Measurements from ENCODE around the gene STYXL1. TPM values are rescaled to one million over a fixed set of nuclear protein-coding genes. Genes with fewer than 3 reads are reported as not detected.
"Not testable (repeated sequence)": the region's sequence is repeated elsewhere in the genome, so short reads cannot be mapped to it uniquely, and the experiment has no call there.

The STYXL1 gene, protein sequence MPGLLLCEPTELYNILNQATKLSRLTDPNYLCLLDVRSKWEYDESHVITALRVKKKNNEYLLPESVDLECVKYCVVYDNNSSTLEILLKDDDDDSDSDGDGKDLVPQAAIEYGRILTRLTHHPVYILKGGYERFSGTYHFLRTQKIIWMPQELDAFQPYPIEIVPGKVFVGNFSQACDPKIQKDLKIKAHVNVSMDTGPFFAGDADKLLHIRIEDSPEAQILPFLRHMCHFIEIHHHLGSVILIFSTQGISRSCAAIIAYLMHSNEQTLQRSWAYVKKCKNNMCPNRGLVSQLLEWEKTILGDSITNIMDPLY
- polyA plus RNA-seq (2012; ENCODE audit: insufficient read depth, insufficient read length, low read depth): 60.6 TPM

DNA sequence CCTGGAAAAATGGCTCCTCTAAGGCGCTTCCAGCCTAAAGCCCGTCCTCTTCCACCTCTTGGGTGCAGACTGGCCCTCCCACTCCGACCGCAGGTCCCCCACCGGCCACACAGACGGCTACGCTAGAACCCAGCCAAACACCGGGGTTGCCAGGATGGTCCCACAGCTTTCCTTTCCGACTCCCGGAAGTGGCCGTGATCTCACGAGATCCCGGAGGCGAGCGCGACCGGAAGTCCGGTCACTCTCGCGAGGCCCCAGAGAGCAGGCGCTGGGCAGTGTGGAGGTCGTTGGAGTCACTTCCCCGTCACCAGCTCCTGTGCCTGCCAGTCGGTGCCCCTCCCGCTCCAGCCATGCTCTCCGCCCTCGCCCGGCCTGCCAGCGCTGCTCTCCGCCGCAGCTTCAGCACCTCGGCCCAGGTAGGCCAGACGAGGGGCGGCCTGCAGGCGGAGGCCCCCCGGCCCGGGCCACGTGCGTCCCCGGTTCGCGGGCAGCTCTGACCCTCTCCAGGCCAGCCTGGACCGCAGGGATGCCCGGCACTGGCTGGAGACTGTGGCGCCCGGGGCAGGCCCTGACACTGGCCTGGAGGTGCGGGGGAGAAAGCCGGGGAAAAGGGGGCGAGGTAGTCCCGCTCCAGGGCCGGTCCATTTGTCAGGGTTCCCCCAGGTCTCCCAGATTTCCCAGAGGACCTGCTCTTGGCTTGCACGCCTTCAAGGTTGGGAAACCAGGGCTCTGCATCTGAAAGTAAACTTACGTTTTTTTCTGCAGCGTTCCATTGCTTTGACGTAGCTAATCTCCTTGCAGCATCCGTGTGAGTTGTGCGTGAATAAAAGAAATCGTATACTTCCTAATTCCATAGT is at the start of gene STYXL1, which contains the start of gene MDH2:
Gene STYXL1, minus strand, starts transcription at position 190 of the 857 bp plus-strand sequence. CDS start 17,477 bp downstream, outside the sequence.
Gene MDH2, plus strand, starts transcription at position 296 of the 857 bp plus-strand sequence. Its CDS starts 55 bp downstream, at position 351.
- H3K9me3 ChIP-seq: no peaks in the 10 kb centered on the region
- TF ChIP-seq, protein P1, sequence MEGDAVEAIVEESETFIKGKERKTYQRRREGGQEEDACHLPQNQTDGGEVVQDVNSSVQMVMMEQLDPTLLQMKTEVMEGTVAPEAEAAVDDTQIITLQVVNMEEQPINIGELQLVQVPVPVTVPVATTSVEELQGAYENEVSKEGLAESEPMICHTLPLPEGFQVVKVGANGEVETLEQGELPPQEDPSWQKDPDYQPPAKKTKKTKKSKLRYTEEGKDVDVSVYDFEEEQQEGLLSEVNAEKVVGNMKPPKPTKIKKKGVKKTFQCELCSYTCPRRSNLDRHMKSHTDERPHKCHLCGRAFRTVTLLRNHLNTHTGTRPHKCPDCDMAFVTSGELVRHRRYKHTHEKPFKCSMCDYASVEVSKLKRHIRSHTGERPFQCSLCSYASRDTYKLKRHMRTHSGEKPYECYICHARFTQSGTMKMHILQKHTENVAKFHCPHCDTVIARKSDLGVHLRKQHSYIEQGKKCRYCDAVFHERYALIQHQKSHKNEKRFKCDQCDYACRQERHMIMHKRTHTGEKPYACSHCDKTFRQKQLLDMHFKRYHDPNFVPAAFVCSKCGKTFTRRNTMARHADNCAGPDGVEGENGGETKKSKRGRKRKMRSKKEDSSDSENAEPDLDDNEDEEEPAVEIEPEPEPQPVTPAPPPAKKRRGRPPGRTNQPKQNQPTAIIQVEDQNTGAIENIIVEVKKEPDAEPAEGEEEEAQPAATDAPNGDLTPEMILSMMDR (IDR thresholded peaks at IDR 0.05; ENCODE audit: low read depth, low read length): no peak
- peaks cover 14% of the 10 kb centered on the region for H3K36me3 ChIP-seq
- H3K4me3 ChIP-seq (ENCODE audit: low read depth, low read length): peak within 1 kb of the TSS; percentile 100
- no peaks in the 10 kb centered on the region for H3K4me1 ChIP-seq
- peak; percentile 96 for DNase-seq
- H3K27me3 ChIP-seq: no peaks in the 10 kb centered on the region

DNA sequence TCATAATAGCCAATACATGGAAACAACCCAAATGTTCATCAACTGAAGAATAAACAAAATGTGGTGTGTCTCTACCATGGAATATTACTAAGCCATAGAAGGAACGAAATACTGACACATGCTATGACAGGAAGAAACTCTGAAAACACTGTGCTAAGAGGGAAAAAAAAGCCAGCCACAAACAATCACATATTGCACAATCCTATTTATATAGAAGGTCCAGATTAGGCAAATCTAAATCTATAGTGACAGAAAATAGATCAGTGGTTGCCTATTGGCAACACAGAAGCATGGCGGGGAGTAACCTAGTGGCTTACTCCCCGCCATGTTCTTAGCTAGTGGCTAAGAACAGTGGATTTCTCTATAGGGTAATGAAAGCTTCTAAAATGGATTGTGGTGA is 48.1 kb upstream of the STYXL1 start:
- no peak overlapping the region for H3K4me3 ChIP-seq (ENCODE audit: low read depth, low read length)
- H3K4me1 ChIP-seq: no peaks in the 10 kb centered on the region
- TF ChIP-seq, protein P1 (IDR thresholded peaks at IDR 0.05; ENCODE audit: low read depth, low read length): no peak
- no peak for DNase-seq
- H3K27me3 ChIP-seq: peaks cover 32% of the 10 kb centered on the region
- H3K36me3 ChIP-seq: no peaks in the 10 kb centered on the region
- H3K9me3 ChIP-seq: no peaks in the 10 kb centered on the region

DNA sequence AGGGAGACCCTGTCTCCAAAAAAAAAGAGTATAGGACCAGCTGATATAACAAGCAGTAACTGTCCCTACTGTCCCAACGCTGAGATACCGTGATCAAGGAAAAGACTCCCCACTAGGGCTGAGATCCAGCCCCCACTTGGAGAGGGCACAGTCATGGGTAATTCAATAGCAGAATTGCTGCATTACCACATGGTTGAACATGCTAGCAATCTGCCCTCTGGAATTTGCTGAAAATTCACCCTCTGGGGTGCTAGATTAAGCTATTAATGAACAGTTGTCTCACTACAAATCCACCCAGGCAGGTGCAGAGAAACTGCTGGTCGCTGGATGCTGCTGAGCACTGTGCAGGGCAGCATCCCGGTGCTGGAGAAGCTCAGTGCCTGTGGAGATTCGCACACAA is 46.5 kb upstream of the STYXL1 start:
- DNase-seq; H3K4me3 ChIP-seq (ENCODE audit: low read depth, low read length); H3K9me3 ChIP-seq; H3K4me1 ChIP-seq; H3K36me3 ChIP-seq: not testable (repeated sequence)
- H3K27me3 ChIP-seq: peaks cover 26% of the 10 kb centered on the region

DNA sequence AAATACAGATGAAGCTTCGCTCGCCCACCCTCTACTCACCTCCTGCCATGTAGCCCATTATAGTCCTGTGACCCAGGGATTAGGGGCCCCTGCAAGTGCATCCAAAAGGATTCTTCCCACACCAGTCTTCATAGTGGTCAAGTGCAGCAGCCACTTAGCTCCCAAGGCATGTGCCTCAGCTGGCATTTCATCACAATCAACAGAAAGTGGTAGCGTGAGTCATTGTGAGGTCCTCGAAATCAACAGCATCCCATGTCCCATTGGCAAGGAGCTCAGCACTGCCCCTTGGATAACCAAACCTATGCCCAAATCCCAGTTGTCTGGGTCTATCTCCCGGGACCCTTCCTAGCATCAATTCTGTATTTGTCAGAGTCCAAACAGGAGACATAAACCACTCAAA is 45.7 kb upstream of the STYXL1 start:
- DNase-seq, H3K36me3 ChIP-seq: not testable (repeated sequence)
- H3K27me3 ChIP-seq: peaks cover 18% of the 10 kb centered on the region

DNA sequence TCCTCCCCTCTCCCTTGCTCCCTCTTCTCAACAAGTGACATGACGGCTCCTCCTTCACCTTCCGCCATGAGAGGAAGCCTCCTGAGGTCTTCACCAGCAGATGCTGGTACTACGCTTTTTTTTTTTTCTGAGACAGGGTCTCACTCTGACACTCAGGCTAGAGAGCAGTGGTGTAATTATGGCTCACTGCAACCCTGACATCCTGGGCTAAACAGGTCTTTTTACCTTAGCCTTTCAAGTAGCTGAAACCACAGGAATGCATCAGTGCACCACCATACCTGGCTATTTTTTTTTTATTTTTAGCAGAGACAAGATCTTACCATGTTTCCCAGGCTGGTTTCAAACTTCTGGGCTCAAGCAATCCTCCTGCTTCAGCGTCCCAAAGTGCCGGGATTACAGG is 43.7 kb upstream of the STYXL1 start:
- Histone ChIP-seq H3K4me3 (ENCODE audit: low read depth, low read length) (no peak overlapping the region), H3K9me3 (no peaks in the 10 kb centered on the region), H3K27me3 (peaks cover 5% of the 10 kb centered on the region), H3K4me1 (no peaks in the 10 kb centered on the region), H3K36me3 (no peaks in the 10 kb centered on the region)
- DNase-seq: no peak
- TF ChIP-seq, protein P1 (IDR thresholded peaks at IDR 0.05; ENCODE audit: low read depth, low read length): no peak

More for the DNA sequence above, 45.7 kb upstream of the STYXL1 start:
- not testable (repeated sequence) for H3K4me1 ChIP-seq; H3K9me3 ChIP-seq; H3K4me3 ChIP-seq (ENCODE audit: low read depth, low read length)

DNA sequence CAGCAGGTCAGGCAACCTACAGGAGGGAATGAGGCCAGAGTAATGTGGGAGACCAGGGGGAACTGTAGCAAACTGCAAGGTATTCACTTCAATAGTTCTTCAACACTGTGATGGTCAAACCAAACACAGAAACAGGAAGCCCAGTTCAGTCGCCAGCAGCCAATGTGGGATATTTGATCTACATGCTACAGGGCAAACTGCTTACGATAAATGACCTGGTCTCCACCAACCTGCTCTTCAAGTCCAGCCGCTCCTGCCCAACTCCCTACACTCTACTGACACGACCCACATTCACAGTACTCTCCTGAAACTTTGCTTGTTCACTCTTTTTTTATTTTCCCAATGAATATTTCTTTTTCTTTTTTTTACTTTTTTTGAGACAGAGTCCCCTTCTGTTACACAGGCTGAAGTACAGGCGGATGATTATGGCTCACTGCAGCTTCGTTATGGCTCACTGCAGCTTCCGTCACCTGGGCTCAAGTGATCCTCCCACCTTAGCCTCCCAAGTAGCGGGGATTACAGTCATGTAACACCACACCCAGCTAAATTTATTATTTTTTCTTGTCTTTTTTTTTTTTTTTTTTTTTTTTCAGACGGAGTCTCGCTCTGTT is 42.2 kb upstream of the STYXL1 start:
- Histone ChIP-seq H3K9me3 (no peaks in the 10 kb centered on the region), H3K27me3 (no peaks in the 10 kb centered on the region), H3K4me1 (no peaks in the 10 kb centered on the region), H3K36me3 (no peaks in the 10 kb centered on the region), H3K4me3 (ENCODE audit: low read depth, low read length) (no peak overlapping the region)
- DNase-seq: no peak
- TF ChIP-seq, protein P1 (IDR thresholded peaks at IDR 0.05; ENCODE audit: low read depth, low read length): no peak

DNA sequence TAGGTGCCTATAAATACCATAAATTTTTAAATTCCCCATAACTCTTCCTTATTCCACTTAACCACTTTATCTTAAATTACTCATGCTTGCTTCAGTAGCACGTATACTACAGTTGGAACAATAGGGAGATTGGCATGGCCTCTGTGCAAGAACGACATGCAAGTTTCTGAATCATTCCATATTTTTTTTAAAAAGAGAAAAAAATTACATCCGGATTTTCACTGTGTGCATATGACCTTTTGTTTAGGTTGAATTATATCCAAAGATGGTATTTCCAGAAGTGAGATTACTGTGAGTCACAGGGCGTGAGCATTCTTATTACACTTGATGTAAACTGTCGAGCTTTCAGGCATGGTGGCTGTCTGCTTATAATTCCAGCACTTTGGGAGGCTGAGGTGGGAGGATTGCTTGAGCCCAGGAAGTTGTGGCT is 39.6 kb upstream of the STYXL1 start:
- not testable (repeated sequence) for DNase-seq; H3K4me1 ChIP-seq; H3K9me3 ChIP-seq; H3K27me3 ChIP-seq; H3K36me3 ChIP-seq; H3K4me3 ChIP-seq (ENCODE audit: low read depth, low read length)
